Neural crest cell (in vitro differentiated cells): ENCODE data around the gene ETV3. TPM values are rescaled to one million over a fixed set of nuclear protein-coding genes. Genes with fewer than 3 reads are reported as not detected.

ENCODE experiments used
- DNase-seq: peaks from one replicate; pipeline ENCODE4 v3.0.0; 2021; ENCODE audit warnings: low read depth, mixed read lengths, low spot score
- H3K27ac Mint-ChIP-seq: one replicate; pipeline ENCODE4 v1.8.0; 2021; ENCODE audit warnings: mild to moderate bottlenecking, mixed read lengths; ENCODE audit not compliant: unreplicated experiment
- H3K27me3 Mint-ChIP-seq: 2 replicates; pipeline ENCODE4 v1.8.0; 2021; ENCODE audit warnings: low read depth, mild to moderate bottlenecking, mixed read lengths
- H3K36me3 Mint-ChIP-seq: 2 replicates; pipeline ENCODE4 v1.8.0; 2021; ENCODE audit warnings: low read depth, mild to moderate bottlenecking, mixed read lengths
- H3K4me1 Mint-ChIP-seq: 2 replicates; pipeline ENCODE4 v1.8.0; 2021; ENCODE audit warnings: mixed read lengths
- H3K4me3 Mint-ChIP-seq: one replicate; pipeline ENCODE4 v1.8.0; 2021; ENCODE audit warnings: mild to moderate bottlenecking, mixed read lengths
- H3K9me3 Mint-ChIP-seq: 2 replicates; pipeline ENCODE4 v1.8.0; 2021; ENCODE audit warnings: mixed read lengths
- total RNA-seq: library from RNA; stranded (reverse); gene quantifications from 2 replicates; pipeline ENCODE4 v1.2.1, GENCODE V29; 2021
- TF ChIP-seq, protein P1 (sequence below): fragments of 200-600 bp; sonication (generic); conservative IDR thresholded peaks from 2 replicates; pipeline ENCODE4 v1.5.0; 2021; ENCODE audit warnings: antibody characterized with exemption, mild to moderate bottlenecking

The ETV3 gene
- total RNA-seq, 1 donor from 2014 or later: 29.7 TPM

DNA sequence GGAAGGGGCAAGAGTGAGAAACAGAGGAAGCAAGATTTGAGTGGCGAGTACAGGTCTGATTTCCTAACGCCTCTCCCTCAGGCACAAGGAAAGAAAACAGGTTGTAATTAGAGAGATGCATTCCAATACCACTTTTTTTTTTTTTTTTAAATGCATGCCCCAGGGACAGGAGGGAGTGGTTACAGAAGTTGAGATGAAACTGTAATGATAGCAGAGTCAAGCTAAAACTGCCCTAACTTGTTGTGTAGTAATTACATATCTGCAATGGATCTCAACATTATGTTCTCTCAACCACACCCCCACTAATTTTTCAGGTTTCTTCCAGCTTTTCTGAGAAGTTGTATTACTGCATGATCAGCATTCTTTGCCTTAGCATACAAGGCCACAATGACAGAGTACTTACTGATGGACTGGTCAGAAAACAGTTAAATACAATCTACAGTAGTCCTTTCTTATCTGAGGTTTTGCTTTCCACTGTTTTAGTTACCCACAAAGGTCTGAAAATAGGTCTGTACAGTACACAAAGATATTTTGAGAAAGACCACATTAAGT is 5.5 kb downstream of the ETV3 start:
- TF ChIP-seq, protein P1, sequence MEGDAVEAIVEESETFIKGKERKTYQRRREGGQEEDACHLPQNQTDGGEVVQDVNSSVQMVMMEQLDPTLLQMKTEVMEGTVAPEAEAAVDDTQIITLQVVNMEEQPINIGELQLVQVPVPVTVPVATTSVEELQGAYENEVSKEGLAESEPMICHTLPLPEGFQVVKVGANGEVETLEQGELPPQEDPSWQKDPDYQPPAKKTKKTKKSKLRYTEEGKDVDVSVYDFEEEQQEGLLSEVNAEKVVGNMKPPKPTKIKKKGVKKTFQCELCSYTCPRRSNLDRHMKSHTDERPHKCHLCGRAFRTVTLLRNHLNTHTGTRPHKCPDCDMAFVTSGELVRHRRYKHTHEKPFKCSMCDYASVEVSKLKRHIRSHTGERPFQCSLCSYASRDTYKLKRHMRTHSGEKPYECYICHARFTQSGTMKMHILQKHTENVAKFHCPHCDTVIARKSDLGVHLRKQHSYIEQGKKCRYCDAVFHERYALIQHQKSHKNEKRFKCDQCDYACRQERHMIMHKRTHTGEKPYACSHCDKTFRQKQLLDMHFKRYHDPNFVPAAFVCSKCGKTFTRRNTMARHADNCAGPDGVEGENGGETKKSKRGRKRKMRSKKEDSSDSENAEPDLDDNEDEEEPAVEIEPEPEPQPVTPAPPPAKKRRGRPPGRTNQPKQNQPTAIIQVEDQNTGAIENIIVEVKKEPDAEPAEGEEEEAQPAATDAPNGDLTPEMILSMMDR: no peak
- H3K36me3 Mint-ChIP-seq: peaks cover 17% of the 10 kb centered on the region
- H3K27ac Mint-ChIP-seq: no peak overlapping the region
- no peak for DNase-seq
- H3K4me3 Mint-ChIP-seq: no peak overlapping the region
- peaks cover 16% of the 10 kb centered on the region for H3K4me1 Mint-ChIP-seq
- H3K9me3 Mint-ChIP-seq: no peaks in the 10 kb centered on the region
- no peaks in the 10 kb centered on the region for H3K27me3 Mint-ChIP-seq

DNA sequence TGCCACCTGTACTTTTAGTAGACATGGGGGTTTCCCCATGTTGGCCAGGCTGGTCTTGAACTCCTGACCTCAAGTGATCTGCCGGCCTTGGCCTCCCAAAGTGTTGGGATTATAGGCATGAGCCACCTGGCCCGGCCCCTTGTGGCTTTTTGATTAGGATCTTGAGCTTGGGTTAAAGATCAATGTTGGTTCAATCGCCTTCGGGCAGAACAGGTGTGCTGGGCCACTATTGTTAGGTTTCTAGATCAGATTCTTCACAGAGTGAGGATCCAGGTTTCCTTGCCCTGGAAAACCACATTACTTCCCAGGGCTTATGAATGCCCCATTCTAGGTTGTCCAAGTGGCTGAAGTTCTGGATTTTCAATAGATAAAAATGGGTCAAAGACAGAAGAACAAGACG is 6.1 kb downstream of the ETV3 start:
- no peaks in the 10 kb centered on the region for H3K27me3 Mint-ChIP-seq
- no peak for DNase-seq
- no peaks in the 10 kb centered on the region for H3K9me3 Mint-ChIP-seq
- peaks cover 10% of the 10 kb centered on the region for H3K4me1 Mint-ChIP-seq
- TF ChIP-seq, protein P1: no peak
- no peak overlapping the region for H3K27ac Mint-ChIP-seq
- no peak overlapping the region for H3K4me3 Mint-ChIP-seq
- H3K36me3 Mint-ChIP-seq: peaks cover 17% of the 10 kb centered on the region

DNA sequence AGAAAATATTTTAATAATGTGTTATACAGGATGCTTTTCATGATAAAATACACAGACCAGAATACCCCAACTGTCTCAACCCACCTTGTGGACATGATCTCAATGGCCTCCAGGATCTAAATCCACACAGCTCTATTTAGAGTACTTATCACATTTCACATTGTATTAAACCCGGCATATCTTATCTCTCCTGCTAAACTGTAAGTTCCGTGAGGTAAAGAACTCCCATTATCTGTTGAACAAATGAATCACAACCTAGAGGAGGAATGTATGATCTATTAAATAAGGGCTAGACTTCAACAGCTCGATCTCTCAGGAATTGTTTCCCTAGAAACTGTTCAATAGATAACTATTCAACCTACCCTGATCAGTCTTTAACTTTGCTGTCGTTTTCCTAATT is 6.9 kb downstream of the ETV3 start:
- TF ChIP-seq, protein P1: no peak
- peaks cover 1% of the 10 kb centered on the region for H3K4me1 Mint-ChIP-seq
- H3K27me3 Mint-ChIP-seq: no peaks in the 10 kb centered on the region
- H3K9me3 Mint-ChIP-seq: no peaks in the 10 kb centered on the region
- DNase-seq: no peak
- no peak overlapping the region for H3K4me3 Mint-ChIP-seq
- H3K36me3 Mint-ChIP-seq: peaks cover 17% of the 10 kb centered on the region
- no peak overlapping the region for H3K27ac Mint-ChIP-seq

DNA sequence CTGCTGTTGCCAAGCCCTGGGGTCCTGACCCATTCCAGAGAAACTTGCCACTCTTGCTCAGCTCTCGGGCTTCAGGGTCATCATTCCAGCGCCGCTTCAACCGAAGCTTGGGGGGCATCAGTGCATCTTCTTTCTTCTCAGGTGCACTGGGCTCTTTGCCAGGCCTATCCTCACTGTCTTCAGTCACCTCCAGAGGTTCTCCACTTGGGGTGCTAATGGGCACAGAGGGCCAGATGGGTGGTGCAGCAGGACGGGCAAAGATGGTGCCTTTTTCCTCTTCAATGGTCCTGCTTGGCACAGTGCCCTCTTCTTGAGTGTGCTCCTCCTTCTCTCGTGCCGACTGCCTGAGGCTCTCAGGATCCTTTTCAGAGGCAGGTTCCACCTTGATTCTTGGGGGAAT is 13.3 kb downstream of the ETV3 start:
- TF ChIP-seq, protein P1: no peak
- peaks cover 10% of the 10 kb centered on the region for H3K36me3 Mint-ChIP-seq
- H3K4me3 Mint-ChIP-seq: no peak overlapping the region
- no peaks in the 10 kb centered on the region for H3K4me1 Mint-ChIP-seq
- no peaks in the 10 kb centered on the region for H3K9me3 Mint-ChIP-seq
- no peak for DNase-seq
- H3K27me3 Mint-ChIP-seq: no peaks in the 10 kb centered on the region
- H3K27ac Mint-ChIP-seq: no peak overlapping the region

DNA sequence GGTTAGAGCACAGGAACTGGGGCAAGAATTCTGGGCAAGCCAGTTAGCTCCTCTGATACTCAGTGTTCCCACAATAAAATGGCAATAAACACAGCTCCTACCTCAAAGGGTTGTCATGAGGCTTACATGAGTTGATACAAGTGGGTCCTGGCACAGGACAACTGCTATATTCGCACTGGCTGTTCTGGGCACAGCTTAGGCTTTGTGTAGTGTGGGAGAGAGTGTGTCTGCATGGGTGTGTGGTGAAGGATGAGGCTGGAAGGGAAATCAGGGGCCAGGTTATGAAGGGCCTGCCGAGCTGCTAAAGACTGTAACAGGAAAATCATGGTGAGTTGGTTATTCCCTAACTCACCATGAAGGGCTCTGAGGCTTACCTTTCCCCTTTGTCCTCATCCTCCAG is 18.7 kb downstream of the ETV3 start:
- TF ChIP-seq, protein P1: no peak
- H3K27me3 Mint-ChIP-seq: no peaks in the 10 kb centered on the region
- H3K9me3 Mint-ChIP-seq: no peaks in the 10 kb centered on the region
- H3K4me1 Mint-ChIP-seq: peaks cover 17% of the 10 kb centered on the region
- DNase-seq: no peak
- H3K27ac Mint-ChIP-seq: no peak overlapping the region
- no peak overlapping the region for H3K4me3 Mint-ChIP-seq
- no peaks in the 10 kb centered on the region for H3K36me3 Mint-ChIP-seq

DNA sequence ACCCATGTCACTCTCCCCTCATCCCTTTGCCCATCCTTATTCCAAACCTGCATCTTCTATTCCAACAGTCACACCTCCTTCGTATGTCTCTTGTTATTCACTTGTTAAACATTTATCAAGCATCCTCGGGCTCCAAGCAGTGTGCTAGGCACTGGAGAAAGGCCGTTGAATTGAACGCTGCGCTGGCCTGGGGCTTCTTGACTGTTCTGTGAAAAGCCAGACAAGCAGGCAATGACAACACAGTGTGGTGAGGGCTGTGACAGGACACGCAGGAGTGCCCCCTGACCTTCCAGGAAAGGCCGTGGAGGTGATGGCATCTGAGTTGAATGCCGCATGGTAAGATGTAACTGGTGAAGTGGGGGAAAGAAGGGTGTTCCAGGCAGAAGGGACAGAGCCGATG is 19.2 kb downstream of the ETV3 start:
- H3K4me3 Mint-ChIP-seq: no peak overlapping the region
- no peaks in the 10 kb centered on the region for H3K36me3 Mint-ChIP-seq
- DNase-seq: no peak
- H3K27me3 Mint-ChIP-seq: no peaks in the 10 kb centered on the region
- H3K9me3 Mint-ChIP-seq: no peaks in the 10 kb centered on the region
- H3K4me1 Mint-ChIP-seq: peaks cover 17% of the 10 kb centered on the region
- H3K27ac Mint-ChIP-seq: no peak overlapping the region
- TF ChIP-seq, protein P1: no peak
